Natural killer cell (primary cell): ENCODE results near the gene MESP1. TPM values are rescaled to one million over a fixed set of nuclear protein-coding genes. Genes with fewer than 3 reads are reported as not detected.

ENCODE experiments used
- ATAC-seq, 3 donors: fragments of 150-1000 bp in 2 of 3; fragments of 200-7000 bp in 1 of 3; cut with Tn5 transposase; 1 replicate in 1 of 3; 2 replicates in 2 of 3; pipeline ENCODE4 v1.10.0; 2021; ENCODE audit warnings: mild to moderate bottlenecking in 2 of 3, moderate library complexity in 2 of 3
- DNase-seq, 2 donors: peaks; one replicate each; pipeline versions ENCODE4 v3.0.0 to v3.0.0-alpha.2; 2013 to 2021; ENCODE audit warnings: mixed read lengths in 1 of 2
- H3K27ac ChIP-seq: one replicate; pipeline ENCODE4 v1.5.1; 2013; ENCODE audit warnings: mild to moderate bottlenecking, low read length
- H3K27me3 ChIP-seq: one replicate; pipeline ENCODE4 v1.6.1; 2013; ENCODE audit warnings: low read length; ENCODE audit not compliant: control insufficient read depth, insufficient read depth
- H3K36me3 ChIP-seq: one replicate; pipeline ENCODE4 v1.6.1; 2013; ENCODE audit warnings: low read length; ENCODE audit not compliant: control insufficient read depth, insufficient read depth
- H3K4me1 ChIP-seq: one replicate; pipeline ENCODE4 v1.6.1; 2013; ENCODE audit warnings: low read length; ENCODE audit not compliant: control insufficient read depth, insufficient read depth
- H3K4me3 ChIP-seq: one replicate; pipeline ENCODE4 v1.5.1; 2013; ENCODE audit warnings: low read length
- H3K9me3 ChIP-seq: one replicate; pipeline ENCODE4 v1.6.1; 2013; ENCODE audit warnings: low read length; ENCODE audit not compliant: control insufficient read depth, insufficient read depth
- H3K27ac Mint-ChIP-seq, 2 donors: one replicate each; pipeline ENCODE4 v1.8.0; 2022; ENCODE audit warnings: mild to moderate bottlenecking in 2 of 2, mixed read lengths in 2 of 2, moderate library complexity in 1 of 2
- H3K27me3 Mint-ChIP-seq, 2 donors: one replicate each; pipeline ENCODE4 v1.8.0; 2022; ENCODE audit warnings: low read depth in 2 of 2, mixed read lengths in 2 of 2
- H3K36me3 Mint-ChIP-seq: one replicate; pipeline ENCODE4 v1.8.0; 2022; ENCODE audit warnings: mixed read lengths
- H3K4me1 Mint-ChIP-seq, 2 donors: one replicate each; pipeline ENCODE4 v1.8.0; 2022; ENCODE audit warnings: mixed read lengths in 2 of 2
- H3K4me3 Mint-ChIP-seq: one replicate; pipeline ENCODE4 v1.8.0; 2022; ENCODE audit warnings: mild to moderate bottlenecking, moderate library complexity, mixed read lengths
- H3K9me3 Mint-ChIP-seq, 2 donors: one replicate each; pipeline ENCODE4 v1.8.0; 2022; ENCODE audit warnings: mixed read lengths in 2 of 2
- CTCF ChIP-seq: fragments of 200-600 bp; IDR thresholded peaks from one replicate; pipeline ENCODE4 v1.8.0; 2022; ENCODE audit warnings: antibody characterized with exemption
- WGBS: methylation state at CpG from one replicate; pipeline ENCODE4 v1.1.7; 2013; ENCODE audit warnings: missing lambda C conversion rate; ENCODE audit not compliant: insufficient coverage; 5-methylcytosine and 5-hydroxymethylcytosine counted together
- intact Hi-C: fragments of 100-400 bp; cut with micrococcal nuclease; formaldehyde crosslinking; loops from one replicate; pipeline ENCODE4 v1.14.2; 2022
- total RNA-seq, 4 donors: library from RNA; stranded (reverse); fragments of 120-200 nt in 1 of 4; gene quantifications; one replicate each; pipeline versions ENCODE4 v1.2.3 to v1.2.4, GENCODE V29; 2013 to 2022

MESP1 gene
- total RNA-seq, 3 donors from 2014 or later (not counting 1 experiment from before 2014, with no cell fraction given) = 0.45 to 2.9 (median 2.5) TPM

GRCh38 chr15:89760303-89761008 is 9.4 kb upstream of the MESP1 start:
- no peak overlapping the region for H3K27ac Mint-ChIP-seq
- 43% methylated on average over 16 of the region's 16 CpGs for WGBS

GRCh38 chr15:89759835-89760234 is 8.8 kb upstream of the MESP1 start:
- ATAC-seq (no peak), DNase-seq (no peak)
- intact Hi-C loops = loop anchor here (2.0 to 5.0 kb wide), 4 partner anchors 115 to 457 kb away; no protein-coding TSS in a partner anchor
- H3K4me3 Mint-ChIP-seq = no peak overlapping the region
- H3K4me1 ChIP-seq = no peaks in the 10 kb centered on the region
- H3K27me3 ChIP-seq = no peaks in the 10 kb centered on the region
- no peak for TF ChIP-seq CTCF
- H3K27ac Mint-ChIP-seq = no peak overlapping the region
- H3K4me3 ChIP-seq = no peak overlapping the region
- H3K36me3 ChIP-seq = no peaks in the 10 kb centered on the region
- H3K36me3 Mint-ChIP-seq = no peaks in the 10 kb centered on the region
- peaks cover 0 to 4% of the 10 kb centered on the region in 2 donors for H3K4me1 Mint-ChIP-seq
- no peak overlapping the region for H3K27ac ChIP-seq
- H3K9me3 Mint-ChIP-seq = no peaks in the 10 kb centered on the region
- H3K27me3 Mint-ChIP-seq = peaks cover 0 to 7% of the 10 kb centered on the region in 2 donors
- WGBS = 92% methylated on average over 2 of the region's 3 CpGs
- no peaks in the 10 kb centered on the region for H3K9me3 ChIP-seq

More at GRCh38 chr15:89760303-89761008, 9.4 kb upstream of the MESP1 start:
- no peaks in the 10 kb centered on the region for H3K27me3 ChIP-seq
- no peaks in the 10 kb centered on the region for H3K36me3 Mint-ChIP-seq
- no peaks in the 10 kb centered on the region for H3K9me3 Mint-ChIP-seq
- H3K9me3 ChIP-seq = no peaks in the 10 kb centered on the region
- intact Hi-C loops = loop anchor here (2.0 to 5.0 kb wide), 4 partner anchors 114 to 457 kb away; no protein-coding TSS in a partner anchor
- no peak overlapping the region for H3K27ac ChIP-seq
- no peak overlapping the region for H3K4me3 ChIP-seq
- peaks cover 0 to 4% of the 10 kb centered on the region in 2 donors for H3K4me1 Mint-ChIP-seq
- peaks cover 0 to 7% of the 10 kb centered on the region in 2 donors for H3K27me3 Mint-ChIP-seq
- peak; percentile 73 to 76 for DNase-seq
- ATAC-seq = peak; percentile 85 to 94 (median 91)
- H3K4me3 Mint-ChIP-seq = no peak overlapping the region
- H3K4me1 ChIP-seq = no peaks in the 10 kb centered on the region
- TF ChIP-seq CTCF = peak; percentile 86
- no peaks in the 10 kb centered on the region for H3K36me3 ChIP-seq

- Histone ChIP-seq H3K36me3 (no peaks in the 10 kb centered on the region), H3K27me3 (no peaks in the 10 kb centered on the region), H3K9me3 (no peaks in the 10 kb centered on the region), H3K27ac (no peak overlapping the region), H3K4me3 (no peak overlapping the region), H3K4me1 (no peaks in the 10 kb centered on the region)
- DNase-seq (no peak), ATAC-seq (no peak)
- Mint-ChIP-seq H3K27me3 (peaks cover 0 to 11% of the 10 kb centered on the region in 2 donors), H3K4me3 (no peak overlapping the region), H3K9me3 (no peaks in the 10 kb centered on the region), H3K4me1 (peaks cover 0 to 4% of the 10 kb centered on the region in 2 donors), H3K27ac (no peak overlapping the region), H3K36me3 (no peaks in the 10 kb centered on the region)
- 88% methylated on average over 8 of the region's 8 CpGs for WGBS
- no peak for TF ChIP-seq CTCF
- intact Hi-C loops = no loop called here
These were observed 7.9 kb upstream of the MESP1 start for GRCh38 chr15:89758981-89759380.
